ENCODE data around the gene TXNL4A.

- TF ChIP-seq TAF1 (IDR thresholded peaks at IDR 0.05; ENCODE audit: low read depth): 0 out of 2 replicates have a peak, but pooled peaks have one; percentile 21
- TF ChIP-seq, protein P1, sequence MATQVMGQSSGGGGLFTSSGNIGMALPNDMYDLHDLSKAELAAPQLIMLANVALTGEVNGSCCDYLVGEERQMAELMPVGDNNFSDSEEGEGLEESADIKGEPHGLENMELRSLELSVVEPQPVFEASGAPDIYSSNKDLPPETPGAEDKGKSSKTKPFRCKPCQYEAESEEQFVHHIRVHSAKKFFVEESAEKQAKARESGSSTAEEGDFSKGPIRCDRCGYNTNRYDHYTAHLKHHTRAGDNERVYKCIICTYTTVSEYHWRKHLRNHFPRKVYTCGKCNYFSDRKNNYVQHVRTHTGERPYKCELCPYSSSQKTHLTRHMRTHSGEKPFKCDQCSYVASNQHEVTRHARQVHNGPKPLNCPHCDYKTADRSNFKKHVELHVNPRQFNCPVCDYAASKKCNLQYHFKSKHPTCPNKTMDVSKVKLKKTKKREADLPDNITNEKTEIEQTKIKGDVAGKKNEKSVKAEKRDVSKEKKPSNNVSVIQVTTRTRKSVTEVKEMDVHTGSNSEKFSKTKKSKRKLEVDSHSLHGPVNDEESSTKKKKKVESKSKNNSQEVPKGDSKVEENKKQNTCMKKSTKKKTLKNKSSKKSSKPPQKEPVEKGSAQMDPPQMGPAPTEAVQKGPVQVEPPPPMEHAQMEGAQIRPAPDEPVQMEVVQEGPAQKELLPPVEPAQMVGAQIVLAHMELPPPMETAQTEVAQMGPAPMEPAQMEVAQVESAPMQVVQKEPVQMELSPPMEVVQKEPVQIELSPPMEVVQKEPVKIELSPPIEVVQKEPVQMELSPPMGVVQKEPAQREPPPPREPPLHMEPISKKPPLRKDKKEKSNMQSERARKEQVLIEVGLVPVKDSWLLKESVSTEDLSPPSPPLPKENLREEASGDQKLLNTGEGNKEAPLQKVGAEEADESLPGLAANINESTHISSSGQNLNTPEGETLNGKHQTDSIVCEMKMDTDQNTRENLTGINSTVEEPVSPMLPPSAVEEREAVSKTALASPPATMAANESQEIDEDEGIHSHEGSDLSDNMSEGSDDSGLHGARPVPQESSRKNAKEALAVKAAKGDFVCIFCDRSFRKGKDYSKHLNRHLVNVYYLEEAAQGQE (IDR thresholded peaks at IDR 0.05; ENCODE audit: low read depth): no peak
- no peak for TF ChIP-seq TEAD4 (IDR thresholded peaks at IDR 0.05)
- TF ChIP-seq NFIC (IDR thresholded peaks at IDR 0.05): no peak
- TF ChIP-seq RAD21 (IDR thresholded peaks at IDR 0.05; ENCODE audit: low read depth): no peak
- TF ChIP-seq FOXM1 (IDR thresholded peaks at IDR 0.05; ENCODE audit: borderline replicate concordance, low read depth): no peak
- no peak for TF ChIP-seq ZBTB7A (IDR thresholded peaks at IDR 0.05; ENCODE audit: low read depth)
- no peak for TF ChIP-seq YY1 (IDR thresholded peaks at IDR 0.05; ENCODE audit: low read depth)
- TF ChIP-seq MAX (IDR thresholded peaks at IDR 0.05): no peak
Observed at GRCh38 chr18:79970419-79971133, 17.8 kb downstream of the TXNL4A start.

All from Ishikawa (cell line).